Ovary (tissue), 3 donors: ENCODE data around the gene KCNN3.

ENCODE experiments used
- CTCF ChIP-seq, 3 donors: fragments of 450-650 bp in 2 of 3; fragments of 200-600 bp in 1 of 3; IDR thresholded peaks; one replicate each; pipeline versions ENCODE4 v1.5.1 to v1.8.0; 2016 to 2022; ENCODE audit warnings: antibody characterized with exemption in 3 of 3, mild to moderate bottlenecking in 1 of 3
- EP300 ChIP-seq: sonication (generic); formaldehyde crosslinking; IDR thresholded peaks from one replicate; pipeline ENCODE4 v1.6.1; 2017; ENCODE audit warnings: antibody characterized with exemption
- POLR2A ChIP-seq: fragments of 450-650 bp; IDR thresholded peaks from one replicate; pipeline ENCODE4 v1.6.1; 2017; ENCODE audit warnings: antibody characterized with exemption, mild to moderate bottlenecking, moderate library complexity
- donor health status: DM: no; HTN: no; CAD: no.

GRCh38 chr1:154856049-154856448 lies 14.0 kb downstream of the KCNN3 start:
- TF ChIP-seq CTCF (IDR thresholded peaks at IDR 0.05) (no peak), EP300 (no peak), POLR2A (no peak)
